Measurements from ENCODE around the gene WFS1. TPM values are rescaled to one million over a fixed set of nuclear protein-coding genes. Genes with fewer than 3 reads are reported as not detected.

Gene WFS1
- total and polyA plus RNA-seq, 2 donors (not counting 3 experiments of a cell fraction or from before 2014, with no cell fraction given): 48.2 to 70.0 TPM

- Histone ChIP-seq H3K27ac (ENCODE audit: insufficient read depth, low read depth, low read length) (no peak overlapping the region), H3K9ac (replicated peaks; ENCODE audit: extremely low read depth, insufficient read depth, low read length) (no peak overlapping the region), H3K4me2 (ENCODE audit: insufficient read depth, low read length) (no peak overlapping the region), H3K9me1 (replicated peaks; ENCODE audit: control insufficient read depth, extremely low read depth, insufficient read depth, low read length) (no peaks in the 10 kb centered on the region), H3K9me3 (replicated peaks; ENCODE audit: control insufficient read depth, insufficient read depth, low read length) (no peaks in the 10 kb centered on the region), H4K20me1 (replicated peaks; ENCODE audit: control insufficient read depth, extremely low read depth, insufficient read depth, low read length) (no peaks in the 10 kb centered on the region), H3K27me3 (ENCODE audit: control insufficient read depth in 2 of 2, insufficient read depth in 2 of 2, low read length in 2 of 2) (peaks cover 0 to 7% of the 10 kb centered on the region in 2 experiments), H2AFZ (ENCODE audit: low read depth, low read length) (no peak overlapping the region), H3K36me3 (ENCODE audit: control insufficient read depth in 2 of 2, extremely low read depth in 1 of 2, insufficient read depth in 2 of 2, low read length in 2 of 2) (no peaks in the 10 kb centered on the region), H3K4me3 (replicated peaks in 1 of 3; ENCODE audit: insufficient read depth in 1 of 3, low read depth in 1 of 3, low read length in 3 of 3) (no peak overlapping the region), H3K79me2 (ENCODE audit: control insufficient read depth, insufficient read depth, low read length) (no peaks in the 10 kb centered on the region), H3K4me1 (ENCODE audit: control insufficient read depth, extremely low read depth, insufficient read depth, low read length) (no peaks in the 10 kb centered on the region)
- ChIA-PET POLR2A (no interaction called here), CTCF (interaction anchor here (0.9 to 1.6 kb wide), 3 partner anchors 9 to 89 kb away, joined by 3 to 5 read pairs (median 4); no protein-coding TSS in a partner anchor)
- TF ChIP-seq POLR2AphosphoS5 (IDR thresholded peaks at IDR 0.05; ENCODE audit: insufficient read depth, low read depth, low read length): no peak
- no peak for TF ChIP-seq EZH2 (IDR thresholded peaks at IDR 0.05; ENCODE audit: borderline replicate concordance, low read depth, low read length, severe bottlenecking)
- TF ChIP-seq FOS (IDR thresholded peaks at IDR 0.05; ENCODE audit: borderline replicate concordance, insufficient read depth, low read length): no peak
- no peak for TF ChIP-seq MAX (IDR thresholded peaks at IDR 0.05; ENCODE audit: insufficient read depth, insufficient read length)
- no peak for TF ChIP-seq JUN (IDR thresholded peaks at IDR 0.05; ENCODE audit: borderline replicate concordance, insufficient read depth, insufficient read length, low read depth)
- TF ChIP-seq MYC (IDR thresholded peaks at IDR 0.05; ENCODE audit: low read depth, low read length): no peak
- no peak for TF ChIP-seq GATA2 (IDR thresholded peaks at IDR 0.05; ENCODE audit: insufficient read depth, insufficient read length, low read depth, low read length)
- no peak for TF ChIP-seq POLR2A (IDR thresholded peaks at IDR 0.05; ENCODE audit: low read depth, low read length)
- TF ChIP-seq CTCF (IDR thresholded peaks at IDR 0.05; ENCODE audit: extremely low read depth in 1 of 2, insufficient read depth in 1 of 2, low read depth in 1 of 2, low read length in 2 of 2): no peak
- intact Hi-C loops (cut with micrococcal nuclease) (no loop called here), dilution Hi-C loops (cut with MboI; ENCODE audit: extremely low pct_ligation_motif_present, low sequenced_read_pairs) (no loop called here)
- no peak for FAIRE-seq
- no TSS peak for BruUV-seq (replicated peaks)
- DNase-seq (ENCODE audit: low read depth, low spot score): no peak
Measured at GRCh38 chr4:6242271-6243029, 27.2 kb upstream of the WFS1 start.
